Retina (tissue), 1 donor: ENCODE results near the gene TBRG4.
A peak's percentile ranks its signal among the peaks of the same experiment; 100 is the strongest.

Experiments used
- DNase-seq: peaks from one replicate; pipeline ENCODE4 v3.0.0-alpha.2; 2016

Gene TBRG4

DNA sequence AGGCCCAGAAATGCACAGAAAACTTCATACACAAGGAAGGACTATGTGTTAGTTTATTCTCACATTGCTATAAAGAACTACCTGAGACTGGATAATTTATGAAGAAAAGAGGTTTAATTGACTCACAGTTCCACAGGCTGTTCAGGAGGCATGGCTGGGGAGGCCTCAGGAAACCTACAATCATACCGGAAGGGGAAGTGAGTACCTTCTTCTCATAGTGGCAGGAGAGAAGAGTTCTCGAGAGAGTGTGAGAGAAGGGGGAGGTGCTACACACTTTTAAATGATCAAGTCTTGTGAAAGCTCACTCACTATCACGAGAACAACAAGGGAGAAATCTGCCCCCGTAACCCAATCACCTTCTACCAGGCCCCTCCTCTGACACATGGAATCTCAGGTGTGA lies 29.3 kb upstream of the TBRG4 start:
- DNase-seq = no peak

DNA sequence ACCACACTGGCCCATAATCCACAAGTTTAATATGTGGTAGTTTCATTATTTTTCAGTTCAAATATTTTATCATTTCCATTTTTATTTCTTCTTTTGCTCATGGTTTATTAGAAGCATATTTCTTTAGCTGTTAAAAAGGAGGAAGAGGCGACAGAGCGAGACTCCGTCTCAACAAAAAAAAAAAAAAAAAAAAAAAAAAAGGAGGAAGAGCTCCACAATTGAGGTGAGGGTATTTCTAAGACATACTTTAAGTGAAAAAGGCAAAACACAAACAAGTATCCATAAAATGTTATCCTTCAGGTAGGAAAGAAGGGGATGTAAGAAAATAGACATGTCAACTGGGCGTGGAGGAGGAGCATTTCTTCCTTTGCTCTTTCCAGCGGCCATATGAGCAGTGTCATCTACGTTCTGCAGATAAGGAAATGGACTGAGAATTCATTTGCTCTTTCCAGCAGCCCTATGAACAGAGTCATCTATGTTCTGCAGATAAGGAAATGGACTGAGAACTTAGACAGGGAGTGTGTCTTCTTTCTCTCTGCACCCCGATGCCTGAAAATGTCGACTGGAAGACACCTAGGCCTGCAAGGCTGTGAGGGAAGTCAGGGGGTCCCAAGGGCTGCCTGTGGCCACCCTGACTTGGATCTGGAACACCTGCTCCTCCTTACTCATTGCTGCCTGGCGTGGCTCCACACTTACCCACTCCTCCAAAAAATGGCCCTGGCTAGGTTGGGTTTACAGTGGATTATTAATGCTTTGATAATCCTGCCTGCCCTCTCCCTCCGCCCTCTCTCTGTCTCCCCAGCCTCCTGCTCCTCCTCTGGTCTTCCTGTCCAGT lies 27.2 kb upstream of the TBRG4 start:
- DNase-seq = no peak

DNA sequence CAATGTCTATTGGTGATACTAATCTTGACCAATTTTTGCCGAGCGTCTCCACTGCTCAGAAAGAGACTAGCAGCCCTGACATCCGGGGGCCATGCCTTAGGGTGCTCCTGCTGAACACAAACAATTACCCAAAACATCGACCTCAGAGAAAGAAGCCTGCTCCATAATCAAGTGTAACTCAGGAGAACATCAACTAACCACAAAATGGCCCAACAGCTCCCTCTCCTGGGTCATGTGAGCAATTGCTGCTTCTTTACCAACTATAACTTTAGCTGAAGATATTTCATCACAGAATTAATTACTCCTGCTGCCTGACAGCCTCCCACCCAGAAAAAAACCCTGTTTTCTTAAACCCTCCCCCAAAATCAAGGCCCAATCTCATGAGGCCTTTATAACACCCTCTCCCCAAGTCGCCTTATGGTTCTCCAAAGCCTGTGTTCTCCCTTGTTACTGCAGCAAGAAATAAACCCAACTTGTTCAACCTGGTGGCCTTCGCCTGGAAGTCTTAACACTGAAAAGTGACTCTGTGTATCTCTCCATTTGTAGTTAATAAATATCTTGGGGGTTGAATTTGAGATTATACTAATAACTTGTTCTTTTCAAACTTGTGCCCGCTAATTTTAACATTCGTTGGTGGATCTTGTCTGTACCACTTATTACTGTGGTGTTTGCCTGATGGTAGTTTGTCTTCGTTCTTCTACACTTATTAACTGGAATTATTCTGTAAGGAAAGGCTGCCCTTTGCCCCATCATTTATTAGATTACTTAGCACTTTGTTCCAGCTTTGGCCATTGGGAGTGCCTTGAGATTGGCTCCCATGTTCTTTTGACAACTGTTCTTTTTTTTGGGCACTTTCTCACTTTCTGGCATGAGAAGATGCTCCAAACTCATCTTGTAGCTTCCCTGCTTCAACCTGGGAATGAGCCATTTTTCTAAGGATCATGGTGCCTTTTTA lies 24.9 kb upstream of the TBRG4 start:
- peak; percentile 65 for DNase-seq

DNA sequence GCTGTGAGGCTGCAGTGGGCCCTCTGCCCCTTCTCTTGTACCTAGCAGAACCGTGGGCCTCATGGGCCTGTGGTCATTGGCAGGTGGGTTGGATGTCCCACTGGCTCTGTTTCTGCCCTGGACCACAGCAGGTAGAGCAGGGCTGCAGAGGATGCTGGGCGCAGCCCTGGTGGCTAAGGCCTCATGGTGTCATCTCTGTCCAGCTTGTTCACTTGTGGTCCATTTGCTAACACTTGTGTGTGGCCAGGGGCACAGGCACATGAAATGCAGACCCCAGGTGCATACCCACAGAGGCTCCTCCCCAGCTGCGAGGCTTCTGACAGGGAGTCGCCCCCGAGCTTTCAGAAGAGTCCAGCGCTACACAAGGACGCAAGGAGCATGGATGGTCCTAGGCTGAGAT lies 22.4 kb upstream of the TBRG4 start:
- no peak for DNase-seq

DNA sequence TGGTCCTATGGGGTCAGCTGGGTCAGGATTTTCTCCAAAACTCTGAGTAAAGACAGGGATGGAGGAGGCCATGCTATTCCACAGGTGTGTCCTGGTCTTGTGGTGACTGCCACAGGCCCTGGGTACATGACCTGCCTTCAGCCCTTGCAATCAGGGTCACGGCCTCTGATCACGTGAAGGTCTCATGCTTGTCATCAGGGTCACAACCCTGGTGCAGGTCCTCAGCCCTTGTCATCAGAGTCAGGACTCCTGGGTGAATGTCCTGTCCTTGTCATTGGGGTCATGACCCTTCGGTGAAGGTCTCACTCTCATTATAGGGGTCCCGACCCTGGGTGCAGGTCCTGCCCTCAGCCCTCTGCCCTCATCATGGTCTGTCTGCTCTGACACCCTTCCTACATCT lies 21.9 kb upstream of the TBRG4 start:
- no peak for DNase-seq

DNA sequence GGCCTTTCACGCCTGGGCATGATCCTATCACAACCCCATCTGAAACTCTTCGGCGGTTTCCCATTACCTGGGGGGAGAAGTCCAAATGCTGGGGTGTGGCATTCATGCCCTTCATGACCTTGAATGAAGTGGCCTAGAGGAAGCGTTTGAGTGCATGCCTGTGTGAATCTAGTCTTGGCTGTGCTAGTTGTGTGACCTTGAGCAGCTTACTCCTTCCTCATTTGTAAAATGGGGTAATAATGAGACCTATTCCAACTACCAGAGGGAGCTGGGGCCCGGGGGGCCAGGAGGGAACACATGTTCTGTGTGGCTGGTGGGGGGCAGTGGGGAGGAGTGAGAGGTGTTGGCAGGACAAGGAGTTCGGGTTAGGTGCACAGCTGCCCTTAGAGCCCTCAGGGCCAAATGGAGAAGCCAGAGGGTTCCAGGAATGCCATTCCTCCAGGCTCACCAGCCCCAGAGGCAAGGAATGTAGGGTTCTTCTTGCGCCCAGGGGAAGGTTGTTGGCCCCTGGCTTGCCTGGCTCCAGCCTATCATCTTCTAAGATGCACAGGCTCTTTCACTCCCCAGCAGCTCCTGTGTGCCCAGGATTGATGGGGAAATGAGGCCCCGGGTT lies 21.3 kb upstream of the TBRG4 start:
- no peak for DNase-seq

DNA sequence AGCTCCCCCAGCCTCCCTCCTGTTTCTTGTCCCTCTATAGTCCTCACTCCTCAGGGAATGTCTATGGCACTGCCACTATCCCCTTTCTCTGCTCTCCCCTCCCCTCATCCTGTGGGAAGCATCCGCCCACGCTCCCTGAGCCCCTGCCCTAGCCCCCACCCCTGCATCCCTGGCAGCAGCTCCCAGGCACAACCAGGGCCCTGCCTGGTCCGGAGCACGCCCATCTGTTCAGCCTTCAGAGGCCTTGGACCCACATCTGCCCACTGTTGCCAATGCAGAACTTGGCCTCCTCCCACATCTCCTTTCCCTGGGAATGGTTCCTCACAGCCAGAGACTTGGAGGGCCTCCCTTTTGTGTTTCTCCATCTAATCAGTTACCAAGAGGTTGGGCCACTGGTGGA lies 20.4 kb upstream of the TBRG4 start:
- DNase-seq = no peak

DNA sequence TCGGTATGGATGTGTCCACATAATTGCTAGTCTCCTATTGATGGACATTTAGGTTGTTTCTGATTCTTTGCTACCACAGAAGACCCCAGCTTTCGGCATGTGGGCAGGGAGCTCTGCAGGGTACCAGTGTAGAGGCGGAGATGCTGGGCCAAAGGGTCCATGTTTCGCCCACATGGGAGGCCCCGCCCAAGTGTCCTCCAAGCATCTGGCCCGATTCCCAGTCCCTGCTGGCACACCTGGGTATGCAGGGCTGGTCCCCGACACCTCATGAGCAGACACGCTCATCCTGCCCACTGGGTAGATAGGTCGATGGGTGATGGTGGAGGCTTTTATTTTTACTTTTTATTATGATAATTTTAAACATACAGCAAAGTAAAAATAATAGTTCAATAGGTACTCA lies 19.4 kb upstream of the TBRG4 start:
- DNase-seq = no peak

DNA sequence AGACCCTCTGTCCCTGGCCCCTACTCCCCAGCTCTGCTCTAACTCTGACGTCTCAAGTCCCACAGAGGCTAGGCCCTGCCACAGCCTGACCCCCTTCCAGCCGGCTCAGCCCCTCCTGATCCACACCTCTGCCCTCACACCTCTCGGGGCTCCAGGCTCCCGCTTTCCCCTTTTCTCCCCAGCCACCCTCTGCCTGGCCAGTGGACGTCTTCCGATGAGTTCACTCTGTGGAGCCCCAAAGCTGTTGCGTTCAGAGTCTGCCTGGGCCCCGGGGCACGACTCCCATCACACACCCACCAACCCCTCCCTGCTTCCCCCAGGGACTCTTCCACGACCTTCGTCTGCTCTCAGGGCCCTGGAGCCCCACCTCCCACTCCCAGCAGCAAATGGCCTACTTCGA lies 18.4 kb upstream of the TBRG4 start:
- no peak for DNase-seq

DNA sequence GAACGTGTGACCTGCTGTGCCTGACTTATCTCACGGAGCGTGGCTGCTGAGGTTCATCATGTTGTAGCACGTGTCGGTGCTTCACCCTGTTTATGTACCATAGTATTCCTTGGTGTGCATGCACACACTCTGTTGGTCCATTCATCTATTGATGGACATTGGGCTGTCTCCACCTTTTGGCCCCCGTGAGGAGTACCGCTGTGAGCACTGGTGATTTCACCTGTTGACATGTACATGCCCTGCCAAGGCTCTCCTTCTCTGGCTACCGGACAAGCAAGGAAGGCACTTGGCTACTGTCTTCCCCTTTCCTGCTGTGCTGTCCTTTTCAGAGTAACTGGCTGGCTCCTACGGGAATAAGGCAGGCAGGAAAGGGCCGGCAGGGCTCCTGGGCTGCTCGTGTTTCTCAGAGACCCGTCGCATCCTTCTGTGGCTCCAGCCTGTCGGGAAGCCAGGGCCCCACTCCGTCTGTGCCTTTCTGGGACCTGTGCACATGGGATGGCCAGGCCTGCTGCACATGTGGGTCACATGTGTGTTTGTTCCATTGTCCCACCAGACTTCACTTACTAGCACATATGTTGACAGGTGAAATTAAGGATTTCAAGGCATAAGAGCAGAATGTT lies 17.8 kb upstream of the TBRG4 start:
- DNase-seq = no peak

DNA sequence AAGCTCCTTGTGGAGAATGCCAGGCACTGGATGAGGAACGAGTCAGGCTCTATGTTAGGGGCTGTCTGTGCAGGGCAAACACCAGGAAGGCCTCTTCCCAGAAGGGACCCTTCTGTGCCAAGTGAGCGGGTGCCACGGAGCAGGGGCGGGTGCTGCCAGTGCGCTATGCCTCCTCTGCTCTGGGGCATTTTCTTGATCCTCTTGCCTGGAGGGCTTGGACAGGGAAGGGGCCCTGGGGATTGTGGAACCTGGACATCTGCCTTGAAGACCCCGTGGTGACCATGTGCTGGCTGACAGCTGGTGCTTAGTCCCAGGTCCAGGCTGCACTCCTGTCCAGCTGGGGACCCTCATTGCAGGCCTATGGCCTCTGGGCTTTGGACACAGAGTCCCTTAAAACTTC lies 15.4 kb upstream of the TBRG4 start:
- DNase-seq = no peak

DNA sequence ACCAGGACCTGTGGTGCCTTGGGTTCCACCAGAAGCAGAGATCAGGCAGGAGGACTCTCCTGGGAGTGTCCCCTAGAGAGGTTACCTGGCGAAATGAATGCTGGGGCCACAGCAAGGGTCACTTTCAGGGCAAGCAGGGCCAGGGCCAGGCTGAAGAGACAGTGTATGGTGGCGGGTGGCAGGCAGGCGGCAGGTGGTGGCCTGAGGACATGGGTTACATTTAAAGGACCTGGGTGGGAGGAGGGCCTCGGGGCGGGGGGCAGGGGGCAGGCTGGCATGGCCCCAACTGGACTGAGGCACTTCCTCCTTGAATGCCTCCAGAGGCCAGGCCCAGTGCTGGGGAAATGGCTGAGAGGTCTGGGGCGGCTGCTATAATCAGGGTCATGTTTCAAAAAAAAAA lies 14.7 kb upstream of the TBRG4 start:
- no peak for DNase-seq

DNA sequence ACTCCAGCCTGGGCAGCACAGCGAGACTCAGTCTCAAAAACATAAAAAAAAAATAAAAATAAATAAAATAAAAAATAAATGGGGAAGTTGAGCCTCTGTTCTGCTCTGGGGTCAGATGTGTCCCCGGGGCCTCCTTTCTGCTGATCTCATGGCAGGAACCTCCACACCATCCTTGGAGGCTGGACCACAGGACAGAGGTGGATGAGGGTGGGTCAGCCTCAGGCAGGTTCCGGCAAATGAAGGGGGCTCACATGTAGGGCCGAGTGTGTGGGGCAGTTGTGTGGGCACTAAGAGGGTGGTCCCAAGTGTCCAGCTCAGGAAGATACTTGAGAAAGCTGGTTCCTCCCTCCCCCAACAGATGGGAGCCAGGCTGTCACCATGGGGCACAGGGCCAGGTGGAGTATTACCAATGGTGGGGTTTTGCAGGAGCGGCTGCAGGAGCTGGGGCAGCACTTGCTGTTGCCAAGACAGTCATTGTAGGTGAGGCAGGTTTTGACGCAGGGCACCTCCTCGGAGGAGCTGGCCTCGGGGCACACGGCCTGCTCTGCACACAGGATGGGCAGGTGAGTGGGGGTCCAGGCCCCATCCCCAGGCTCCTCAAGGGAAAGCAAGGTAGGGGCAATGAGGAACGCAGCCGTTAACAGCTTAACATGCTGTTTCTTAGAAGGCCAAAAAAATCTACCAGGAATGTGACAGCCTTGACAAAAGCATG lies 13.9 kb upstream of the TBRG4 start:
- DNase-seq = no peak

DNA sequence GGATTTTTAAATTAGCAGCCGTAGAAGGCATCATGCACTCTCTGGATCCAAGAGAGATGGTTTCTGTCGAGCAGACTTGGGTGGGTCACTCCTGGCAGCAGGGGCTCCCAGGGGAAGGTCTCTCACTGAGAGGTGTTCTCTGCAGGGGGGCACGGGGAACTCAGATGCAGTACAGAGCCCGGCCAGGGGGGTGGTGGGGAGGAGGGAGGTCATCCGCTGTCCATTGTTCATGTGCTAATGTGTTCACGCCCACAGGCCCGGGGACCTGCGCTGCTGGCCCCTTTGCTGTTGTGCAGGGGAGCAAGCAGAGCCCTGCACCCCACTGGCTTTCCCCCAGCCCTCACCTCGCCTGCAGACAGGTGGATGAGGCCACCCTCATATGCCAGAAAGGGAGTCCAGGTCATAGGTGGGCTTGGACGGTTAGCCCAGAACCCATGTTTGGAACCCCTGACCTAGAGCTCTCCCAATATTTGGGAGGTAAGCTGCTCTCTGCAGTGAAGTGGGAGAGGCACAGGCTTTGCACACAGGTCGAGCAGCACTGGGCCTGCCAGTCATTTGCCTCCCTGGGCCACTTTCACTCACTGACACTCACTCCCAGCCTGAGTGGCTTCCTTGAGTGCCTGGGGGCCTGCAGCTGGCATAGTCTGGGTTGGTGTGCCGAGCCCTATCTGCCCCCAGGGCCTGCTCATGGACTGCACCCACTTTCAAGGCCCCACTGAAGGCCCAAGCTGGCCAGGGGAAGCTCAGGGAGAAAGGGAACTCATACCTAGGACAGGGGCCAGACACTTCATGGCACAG lies 12.6 kb upstream of the TBRG4 start:
- DNase-seq = no peak

DNA sequence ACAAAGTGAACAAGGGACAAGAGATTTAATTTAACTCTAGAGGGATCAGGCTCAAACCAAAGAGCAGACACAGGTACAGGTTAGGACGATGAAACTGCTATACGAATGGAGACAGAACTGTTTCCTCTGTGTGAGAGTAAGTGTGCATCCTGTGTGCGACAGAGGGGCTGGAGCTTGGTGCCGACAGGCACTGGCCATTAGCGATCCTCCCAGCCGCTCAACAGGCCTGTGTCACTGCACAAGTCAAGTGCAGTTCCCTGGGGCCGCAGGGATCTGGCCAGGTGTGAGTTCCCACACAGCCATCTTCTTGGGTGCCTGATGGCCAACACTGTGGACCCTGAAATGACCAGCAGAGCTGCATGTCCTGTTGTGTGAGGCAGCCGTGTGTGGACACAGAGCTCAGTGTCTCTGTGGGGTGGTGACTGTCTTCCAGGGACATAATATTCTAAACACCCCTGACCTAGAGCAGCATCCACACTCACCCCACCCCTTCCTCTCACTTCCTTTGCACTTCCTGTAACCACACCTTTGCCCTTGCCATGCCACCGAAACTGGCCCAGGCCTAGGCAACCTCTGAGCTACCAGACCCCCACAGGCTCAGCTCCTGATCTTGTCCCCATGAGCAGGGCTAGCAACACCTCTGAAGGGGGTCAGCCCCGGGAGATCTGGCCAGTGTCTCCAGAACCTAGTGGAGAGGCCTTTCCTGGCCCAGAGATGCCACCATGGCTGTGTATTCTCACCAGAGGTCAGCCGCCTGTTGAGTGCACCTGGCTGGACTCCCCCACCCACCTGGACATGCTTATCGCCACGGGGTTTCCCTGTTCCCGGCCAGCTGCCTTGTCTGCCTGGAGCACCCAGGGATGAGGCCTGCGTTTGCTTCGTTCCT lies 11.7 kb upstream of the TBRG4 start:
- DNase-seq = no peak

DNA sequence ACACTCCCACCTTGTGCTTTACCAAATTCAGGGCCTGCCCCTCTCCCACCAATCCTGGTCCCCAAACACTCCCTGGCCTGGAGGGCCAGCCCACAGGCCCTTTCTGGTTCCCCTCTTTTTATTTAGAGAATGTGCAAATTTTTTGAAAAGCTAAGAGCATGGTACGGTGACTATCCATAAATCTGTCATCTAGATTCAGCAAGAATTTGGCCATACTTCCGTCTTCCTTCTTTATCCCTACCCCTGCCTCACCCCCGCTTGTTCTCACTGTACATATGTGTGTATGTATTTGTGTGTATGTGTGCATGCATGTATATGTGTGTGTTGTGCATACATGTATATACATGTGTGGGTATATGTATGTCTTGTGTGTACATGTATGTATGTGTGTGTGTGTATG lies 8.1 kb upstream of the TBRG4 start:
- no peak for DNase-seq

DNA sequence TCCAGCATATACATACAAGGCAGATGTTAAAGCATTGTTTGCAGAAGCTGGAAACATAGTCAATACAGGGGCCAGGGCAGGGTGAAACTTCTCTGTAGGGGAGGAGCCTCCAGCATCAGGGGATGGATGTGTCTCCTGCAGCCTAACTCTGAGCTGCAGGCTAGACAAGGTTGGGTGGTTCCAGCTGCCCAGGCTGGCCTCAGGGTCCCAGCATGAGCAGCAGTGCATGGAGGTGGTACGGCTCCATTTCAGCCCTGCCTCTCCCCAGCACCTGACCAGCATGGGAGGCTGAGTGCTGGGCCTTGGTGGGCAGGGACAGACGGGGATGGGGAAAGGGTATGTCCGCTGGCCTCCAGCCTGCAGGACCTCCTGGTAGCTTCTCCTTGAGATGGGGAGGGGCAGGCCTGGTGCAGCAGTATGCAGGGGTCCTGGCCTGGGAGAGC lies 7.4 kb upstream of the TBRG4 start:
- DNase-seq = no peak

DNA sequence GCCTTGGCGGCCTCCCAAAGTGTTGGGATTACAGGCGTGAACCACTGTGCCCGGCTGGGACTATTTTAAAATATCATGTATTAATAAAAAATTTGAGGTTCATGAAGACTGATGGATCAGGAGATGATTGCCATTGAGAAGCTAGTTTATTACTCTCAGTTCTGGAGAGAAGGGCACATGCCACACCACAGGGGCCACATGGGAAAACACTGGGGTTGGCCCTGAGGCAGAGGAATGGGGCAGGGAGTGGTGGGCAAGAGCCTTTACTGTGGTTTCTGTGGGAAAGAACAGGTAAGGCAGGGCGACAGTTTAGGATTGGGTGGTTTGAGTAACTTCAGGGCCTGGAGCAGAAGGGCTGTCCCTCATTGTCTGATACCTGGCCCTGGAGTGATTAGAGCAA lies 6.8 kb upstream of the TBRG4 start:
- no peak for DNase-seq

DNA sequence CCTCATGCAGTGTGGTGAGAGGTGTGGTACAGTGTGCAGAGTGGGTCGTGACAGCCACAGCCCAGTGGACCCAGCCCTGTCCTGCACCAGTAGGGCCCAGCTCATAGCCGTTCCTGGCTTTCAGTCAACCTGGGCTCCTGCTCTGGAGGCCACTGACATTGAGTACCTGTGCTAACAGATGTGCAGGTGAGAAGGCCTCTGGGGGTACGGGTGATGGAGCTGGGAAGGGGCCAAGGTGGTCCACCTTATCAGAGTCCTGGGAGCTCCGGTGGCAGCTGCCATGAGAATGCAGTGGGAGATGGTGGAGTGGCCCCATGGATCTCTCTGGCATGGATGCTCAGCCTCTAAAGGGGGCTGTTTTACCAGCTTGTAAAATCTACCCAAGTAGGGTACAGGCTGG lies 6.1 kb upstream of the TBRG4 start:
- no peak for DNase-seq

DNA sequence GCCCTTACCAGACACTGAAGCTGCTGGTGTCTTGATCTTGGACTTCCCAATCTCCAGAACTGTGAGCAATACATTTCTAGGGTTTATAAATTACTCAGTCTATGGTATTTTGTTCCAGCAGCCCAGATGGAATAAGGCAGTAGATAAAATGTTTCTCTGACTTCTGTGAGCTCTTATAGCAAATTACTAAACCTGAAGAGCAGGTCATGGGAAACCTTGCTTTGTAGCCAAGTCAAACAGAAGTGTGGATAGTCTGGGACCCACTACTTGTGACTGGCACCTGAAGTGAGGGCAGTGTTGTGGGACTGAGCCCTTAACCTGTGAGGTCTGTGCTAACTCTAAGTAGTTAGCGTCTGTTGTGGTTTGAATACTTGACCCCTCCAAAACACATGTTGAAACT lies 4.6 kb upstream of the TBRG4 start:
- DNase-seq = no peak

DNA sequence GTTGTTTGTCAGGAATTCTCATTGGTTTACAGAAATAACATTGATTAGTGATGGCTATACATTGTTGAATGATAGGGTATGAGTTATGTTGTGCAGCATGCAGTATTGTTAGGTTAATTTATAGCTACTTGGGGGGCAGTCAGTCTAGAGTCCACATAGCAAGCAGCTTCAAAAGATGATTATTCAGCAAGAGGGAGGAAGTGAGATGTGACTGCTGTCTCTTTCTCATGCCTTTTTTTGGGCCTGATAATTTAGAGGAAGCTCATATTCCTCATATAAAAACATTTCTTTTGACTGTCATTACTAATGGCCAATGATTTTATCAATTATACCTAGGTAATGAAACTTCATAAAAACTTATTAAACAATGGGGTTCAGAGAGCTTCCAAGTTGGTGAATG lies 3.4 kb upstream of the TBRG4 start:
- DNase-seq = no peak
